Omental fat pad (tissue), 4 donors: ENCODE measurements around the gene PPP1R13B. TPM values are rescaled to one million over a fixed set of nuclear protein-coding genes. Genes with fewer than 3 reads are reported as not detected.

Source experiments
- ATAC-seq: fragments of 150-250 bp; one replicate; pipeline ENCODE4 v1.9.1; 2016; ENCODE audit warnings: mild to moderate bottlenecking, moderate library complexity; ENCODE audit not compliant: low FRiP score
- DNase-seq: peaks from one replicate; pipeline ENCODE4 v3.0.0-alpha.2; 2019; ENCODE audit warnings: low spot score
- CTCF ChIP-seq, 3 donors: fragments of 450-650 bp; IDR thresholded peaks; one replicate each; pipeline ENCODE4 v1.5.1; 2016 to 2017; ENCODE audit warnings: antibody characterized with exemption in 3 of 3, mild to moderate bottlenecking in 3 of 3, moderate library complexity in 2 of 3
- total RNA-seq, 4 donors: library from RNA; depleted of rRNA; stranded (reverse); fragments of >200 nt; gene quantifications; one replicate each; pipeline ENCODE4 v1.1.0, GENCODE V29; 2016

Gene PPP1R13B
- total RNA-seq, 4 donors from 2014 or later, result 9.7 to 31.1 (median 15.0) TPM

GRCh38 chr14:103697206-103697602 lies 150.2 kb downstream of the PPP1R13B start:
- ATAC-seq, result no peak
- DNase-seq, result no peak
- no peak for TF ChIP-seq CTCF (IDR thresholded peaks at IDR 0.05)

DNA sequence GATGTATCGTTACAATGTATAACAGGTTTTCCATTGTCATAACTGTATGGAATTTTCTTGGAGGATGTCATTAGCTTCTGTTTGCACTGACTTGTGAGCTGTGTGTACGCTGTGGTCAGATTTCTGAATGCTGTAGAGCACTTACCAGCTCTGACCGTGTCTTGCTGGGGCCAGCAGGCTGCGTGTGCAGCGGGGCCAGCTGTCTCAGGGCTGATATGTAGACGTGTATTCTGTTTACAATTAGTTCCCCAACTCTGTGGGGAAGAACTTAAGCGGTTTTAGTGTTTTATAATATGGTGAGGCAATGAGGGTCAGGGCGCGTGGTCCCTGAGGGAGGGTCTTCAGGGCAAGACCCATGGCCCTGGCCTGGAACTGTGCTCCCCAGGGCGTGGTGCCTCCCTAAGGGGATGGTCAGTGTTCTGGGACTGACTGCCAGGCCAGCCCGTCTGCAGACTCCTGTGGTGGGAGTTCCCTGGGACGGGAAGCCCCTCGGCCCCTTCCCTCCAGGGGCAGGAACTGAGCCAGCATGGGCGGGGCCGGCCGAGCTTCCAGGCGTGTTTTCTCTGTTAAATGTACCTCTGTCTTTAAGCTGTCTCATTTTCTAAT lies 150.8 kb downstream of the PPP1R13B start:
- no peak for DNase-seq
- TF ChIP-seq CTCF (IDR thresholded peaks at IDR 0.05), result no peak
- no peak for ATAC-seq

DNA sequence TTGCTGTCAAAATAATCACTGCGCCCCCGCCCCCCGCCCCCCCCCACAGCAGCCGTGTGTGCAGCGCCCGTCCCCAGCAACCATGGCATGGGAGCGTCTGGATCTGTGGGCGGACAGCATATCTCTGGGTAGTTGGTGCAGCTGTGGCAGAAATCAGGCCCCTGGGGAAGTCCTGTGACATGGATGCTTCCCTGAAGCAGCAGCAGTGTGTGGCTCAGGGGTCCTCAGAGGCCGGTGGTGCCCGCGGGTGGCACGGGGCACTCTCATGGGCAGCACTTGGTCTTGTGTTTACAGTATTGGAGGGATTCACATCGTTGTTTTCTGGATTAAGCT lies 151.3 kb downstream of the PPP1R13B start:
- no peak for TF ChIP-seq CTCF (IDR thresholded peaks at IDR 0.05)
- no peak for DNase-seq

GRCh38 chr14:103695296-103696069 lies 151.9 kb downstream of the PPP1R13B start:
- DNase-seq, result no peak

More for the DNA sequence above, 151.3 kb downstream of the PPP1R13B start:
- ATAC-seq, result no peak

GRCh38 chr14:103694572-103695026 lies 152.8 kb downstream of the PPP1R13B start:
- DNase-seq (no peak), ATAC-seq (no peak)
- TF ChIP-seq CTCF (IDR thresholded peaks at IDR 0.05), result no peak

More at GRCh38 chr14:103695296-103696069, 151.9 kb downstream of the PPP1R13B start:
- no peak for ATAC-seq
- no peak for TF ChIP-seq CTCF (IDR thresholded peaks at IDR 0.05)

GRCh38 chr14:103693515-103693914 lies 153.9 kb downstream of the PPP1R13B start:
- DNase-seq, result no peak
- ATAC-seq, result peak; percentile 27
- no peak for TF ChIP-seq CTCF (IDR thresholded peaks at IDR 0.05)

- TF ChIP-seq CTCF (IDR thresholded peaks at IDR 0.05), result no peak
- DNase-seq, result no peak
- no peak for ATAC-seq
These were observed 154.5 kb downstream of the PPP1R13B start for GRCh38 chr14:103692871-103693270.
